ENCODE results near the gene PGAP1.

The PGAP1 gene

GRCh38 chr2:196962325-196962724 lies 35.8 kb upstream of the PGAP1 start:
- Histone ChIP-seq H3K27ac (ENCODE audit: low read depth, low read length) (no peak overlapping the region), H3K4me1 (ENCODE audit: control insufficient read depth, insufficient read depth, low read length) (peaks cover 29% of the 10 kb centered on the region), H3K27me3 (ENCODE audit: control insufficient read depth, insufficient read depth, low read length) (no peaks in the 10 kb centered on the region), H3K36me3 (ENCODE audit: control insufficient read depth, insufficient read depth, low read length) (no peaks in the 10 kb centered on the region), H3K9me3 (ENCODE audit: control insufficient read depth, insufficient read depth, low read length) (no peaks in the 10 kb centered on the region), H3K9ac (ENCODE audit: low read depth, low read length) (no peak overlapping the region), H3K4me3 (ENCODE audit: low read depth, low read length) (no peak overlapping the region)

GRCh38 chr2:196961889-196962288 lies 35.4 kb upstream of the PGAP1 start:
- no peak overlapping the region for H3K27ac ChIP-seq (ENCODE audit: low read depth, low read length)
- no peak overlapping the region for H3K4me3 ChIP-seq (ENCODE audit: low read depth, low read length)
- H3K9me3 ChIP-seq (ENCODE audit: control insufficient read depth, insufficient read depth, low read length), result no peaks in the 10 kb centered on the region
- H3K9ac ChIP-seq (ENCODE audit: low read depth, low read length), result no peak overlapping the region
- no peaks in the 10 kb centered on the region for H3K36me3 ChIP-seq (ENCODE audit: control insufficient read depth, insufficient read depth, low read length)
- no peaks in the 10 kb centered on the region for H3K27me3 ChIP-seq (ENCODE audit: control insufficient read depth, insufficient read depth, low read length)
- H3K4me1 ChIP-seq (ENCODE audit: control insufficient read depth, insufficient read depth, low read length), result peaks cover 25% of the 10 kb centered on the region

- no peaks in the 10 kb centered on the region for H3K9me3 ChIP-seq (ENCODE audit: control insufficient read depth, insufficient read depth, low read length)
- H3K36me3 ChIP-seq (ENCODE audit: control insufficient read depth, insufficient read depth, low read length), result no peaks in the 10 kb centered on the region
- no peaks in the 10 kb centered on the region for H3K27me3 ChIP-seq (ENCODE audit: control insufficient read depth, insufficient read depth, low read length)
- H3K9ac ChIP-seq (ENCODE audit: low read depth, low read length), result no peak overlapping the region
- no peak overlapping the region for H3K27ac ChIP-seq (ENCODE audit: low read depth, low read length)
- H3K4me1 ChIP-seq (ENCODE audit: control insufficient read depth, insufficient read depth, low read length), result peaks cover 25% of the 10 kb centered on the region
- H3K4me3 ChIP-seq (ENCODE audit: low read depth, low read length), result no peak overlapping the region
Observed at GRCh38 chr2:196959734-196960338, 33.3 kb upstream of the PGAP1 start.

GRCh38 chr2:196959281-196959680 lies 32.8 kb upstream of the PGAP1 start:
- Histone ChIP-seq H3K9me3 (ENCODE audit: control insufficient read depth, insufficient read depth, low read length) (no peaks in the 10 kb centered on the region), H3K27ac (ENCODE audit: low read depth, low read length) (no peak overlapping the region), H3K27me3 (ENCODE audit: control insufficient read depth, insufficient read depth, low read length) (no peaks in the 10 kb centered on the region), H3K9ac (ENCODE audit: low read depth, low read length) (no peak overlapping the region), H3K36me3 (ENCODE audit: control insufficient read depth, insufficient read depth, low read length) (no peaks in the 10 kb centered on the region), H3K4me3 (ENCODE audit: low read depth, low read length) (no peak overlapping the region), H3K4me1 (ENCODE audit: control insufficient read depth, insufficient read depth, low read length) (peaks cover 31% of the 10 kb centered on the region)

- no peak overlapping the region for H3K27ac ChIP-seq (ENCODE audit: low read depth, low read length)
- no peak overlapping the region for H3K9ac ChIP-seq (ENCODE audit: low read depth, low read length)
- H3K4me3 ChIP-seq (ENCODE audit: low read depth, low read length), result no peak overlapping the region
- H3K27me3 ChIP-seq (ENCODE audit: control insufficient read depth, insufficient read depth, low read length), result no peaks in the 10 kb centered on the region
- peaks cover 33% of the 10 kb centered on the region for H3K4me1 ChIP-seq (ENCODE audit: control insufficient read depth, insufficient read depth, low read length)
- H3K9me3 ChIP-seq (ENCODE audit: control insufficient read depth, insufficient read depth, low read length), result no peaks in the 10 kb centered on the region
- no peaks in the 10 kb centered on the region for H3K36me3 ChIP-seq (ENCODE audit: control insufficient read depth, insufficient read depth, low read length)
Observed at GRCh38 chr2:196957881-196958525, 31.5 kb upstream of the PGAP1 start.

GRCh38 chr2:196957442-196957841 lies 30.9 kb upstream of the PGAP1 start:
- no peak overlapping the region for H3K27ac ChIP-seq (ENCODE audit: low read depth, low read length)
- no peak overlapping the region for H3K9ac ChIP-seq (ENCODE audit: low read depth, low read length)
- H3K9me3 ChIP-seq (ENCODE audit: control insufficient read depth, insufficient read depth, low read length), result no peaks in the 10 kb centered on the region
- no peaks in the 10 kb centered on the region for H3K27me3 ChIP-seq (ENCODE audit: control insufficient read depth, insufficient read depth, low read length)
- no peaks in the 10 kb centered on the region for H3K36me3 ChIP-seq (ENCODE audit: control insufficient read depth, insufficient read depth, low read length)
- peaks cover 33% of the 10 kb centered on the region for H3K4me1 ChIP-seq (ENCODE audit: control insufficient read depth, insufficient read depth, low read length)
- H3K4me3 ChIP-seq (ENCODE audit: low read depth, low read length), result no peak overlapping the region

GRCh38 chr2:196956069-196956468 lies 29.6 kb upstream of the PGAP1 start:
- Histone ChIP-seq H3K36me3 (ENCODE audit: control insufficient read depth, insufficient read depth, low read length) (no peaks in the 10 kb centered on the region), H3K4me3 (ENCODE audit: low read depth, low read length) (no peak overlapping the region), H3K27ac (ENCODE audit: low read depth, low read length) (peak overlapping the region; percentile 38), H3K4me1 (ENCODE audit: control insufficient read depth, insufficient read depth, low read length) (peaks cover 37% of the 10 kb centered on the region), H3K9ac (ENCODE audit: low read depth, low read length) (no peak overlapping the region), H3K9me3 (ENCODE audit: control insufficient read depth, insufficient read depth, low read length) (no peaks in the 10 kb centered on the region), H3K27me3 (ENCODE audit: control insufficient read depth, insufficient read depth, low read length) (no peaks in the 10 kb centered on the region)

GRCh38 chr2:196955036-196955435 lies 28.5 kb upstream of the PGAP1 start:
- H3K36me3 ChIP-seq (ENCODE audit: control insufficient read depth, insufficient read depth, low read length), result no peaks in the 10 kb centered on the region
- no peak overlapping the region for H3K4me3 ChIP-seq (ENCODE audit: low read depth, low read length)
- H3K27me3 ChIP-seq (ENCODE audit: control insufficient read depth, insufficient read depth, low read length), result no peaks in the 10 kb centered on the region
- H3K27ac ChIP-seq (ENCODE audit: low read depth, low read length), result no peak overlapping the region
- no peak overlapping the region for H3K9ac ChIP-seq (ENCODE audit: low read depth, low read length)
- no peaks in the 10 kb centered on the region for H3K9me3 ChIP-seq (ENCODE audit: control insufficient read depth, insufficient read depth, low read length)
- H3K4me1 ChIP-seq (ENCODE audit: control insufficient read depth, insufficient read depth, low read length), result peaks cover 37% of the 10 kb centered on the region

GRCh38 chr2:196954001-196954400 lies 27.5 kb upstream of the PGAP1 start:
- Histone ChIP-seq H3K4me1 (ENCODE audit: control insufficient read depth, insufficient read depth, low read length) (peaks cover 37% of the 10 kb centered on the region), H3K27ac (ENCODE audit: low read depth, low read length) (peak overlapping the region; percentile 70), H3K9ac (ENCODE audit: low read depth, low read length) (no peak overlapping the region), H3K4me3 (ENCODE audit: low read depth, low read length) (no peak overlapping the region), H3K9me3 (ENCODE audit: control insufficient read depth, insufficient read depth, low read length) (no peaks in the 10 kb centered on the region), H3K36me3 (ENCODE audit: control insufficient read depth, insufficient read depth, low read length) (no peaks in the 10 kb centered on the region), H3K27me3 (ENCODE audit: control insufficient read depth, insufficient read depth, low read length) (no peaks in the 10 kb centered on the region)

- H3K27me3 ChIP-seq (ENCODE audit: control insufficient read depth, insufficient read depth, low read length), result no peaks in the 10 kb centered on the region
- H3K36me3 ChIP-seq (ENCODE audit: control insufficient read depth, insufficient read depth, low read length), result no peaks in the 10 kb centered on the region
- no peak overlapping the region for H3K4me3 ChIP-seq (ENCODE audit: low read depth, low read length)
- no peak overlapping the region for H3K9ac ChIP-seq (ENCODE audit: low read depth, low read length)
- H3K4me1 ChIP-seq (ENCODE audit: control insufficient read depth, insufficient read depth, low read length), result peaks cover 31% of the 10 kb centered on the region
- H3K9me3 ChIP-seq (ENCODE audit: control insufficient read depth, insufficient read depth, low read length), result no peaks in the 10 kb centered on the region
- no peak overlapping the region for H3K27ac ChIP-seq (ENCODE audit: low read depth, low read length)
Observed at GRCh38 chr2:196952936-196953335, 26.4 kb upstream of the PGAP1 start.

GRCh38 chr2:196951973-196952372 lies 25.5 kb upstream of the PGAP1 start:
- no peak overlapping the region for H3K4me3 ChIP-seq (ENCODE audit: low read depth, low read length)
- H3K27ac ChIP-seq (ENCODE audit: low read depth, low read length), result no peak overlapping the region
- no peaks in the 10 kb centered on the region for H3K9me3 ChIP-seq (ENCODE audit: control insufficient read depth, insufficient read depth, low read length)
- H3K27me3 ChIP-seq (ENCODE audit: control insufficient read depth, insufficient read depth, low read length), result no peaks in the 10 kb centered on the region
- H3K4me1 ChIP-seq (ENCODE audit: control insufficient read depth, insufficient read depth, low read length), result peaks cover 27% of the 10 kb centered on the region
- no peak overlapping the region for H3K9ac ChIP-seq (ENCODE audit: low read depth, low read length)
- H3K36me3 ChIP-seq (ENCODE audit: control insufficient read depth, insufficient read depth, low read length), result no peaks in the 10 kb centered on the region
